Skeletal muscle satellite cell (primary cell): ENCODE measurements around the gene CNPY4.
"Not testable (repeated sequence)": the region's sequence is repeated elsewhere in the genome, so short reads cannot be mapped to it uniquely, and the experiment has no call there.

ENCODE experiments used
- H3K27me3 ChIP-seq: 2 replicates; pipeline ENCODE4 v1.7.0; 2013; ENCODE audit warnings: low read length; ENCODE audit not compliant: control insufficient read depth, insufficient read depth
- H3K36me3 ChIP-seq: 2 replicates; pipeline ENCODE4 v1.7.0; 2013; ENCODE audit warnings: mild to moderate bottlenecking, control low read depth, low read length; ENCODE audit not compliant: insufficient read depth
- H3K4me1 ChIP-seq: 2 replicates; pipeline ENCODE4 v1.7.0; 2013; ENCODE audit warnings: low read length; ENCODE audit not compliant: control insufficient read depth, insufficient read depth
- H3K4me2 ChIP-seq: 2 replicates; pipeline ENCODE4 v1.7.0; 2013; ENCODE audit warnings: mild to moderate bottlenecking, low read length
- H3K4me3 ChIP-seq: 2 replicates; pipeline ENCODE4 v1.7.0; 2013; ENCODE audit warnings: low read length
- H3K9ac ChIP-seq: 2 replicates; pipeline ENCODE4 v1.7.0; 2013; ENCODE audit warnings: mild to moderate bottlenecking, low read depth, low read length, moderate library complexity
- H3K9me3 ChIP-seq: replicated peaks from 2 replicates; pipeline ENCODE4 v1.7.0; 2013; ENCODE audit warnings: mild to moderate bottlenecking, control low read depth, low read length

Gene CNPY4

GRCh38 chr7:100124301-100125230 lies 5.1 kb downstream of the CNPY4 start:
- Histone ChIP-seq H3K9ac (no peak overlapping the region), H3K4me1 (peaks cover 18% of the 10 kb centered on the region), H3K4me3 (no peak overlapping the region), H3K4me2 (no peak overlapping the region), H3K27me3 (no peaks in the 10 kb centered on the region), H3K9me3 (no peaks in the 10 kb centered on the region), H3K36me3 (peaks cover 17% of the 10 kb centered on the region)

- peak overlapping the region; percentile 98 for H3K9ac ChIP-seq
- H3K4me3 ChIP-seq = peak overlapping the region; percentile 100
- no peaks in the 10 kb centered on the region for H3K27me3 ChIP-seq
- peak overlapping the region; percentile 99 for H3K4me2 ChIP-seq
- peaks cover 10% of the 10 kb centered on the region for H3K4me1 ChIP-seq
- H3K36me3 ChIP-seq = peaks cover 17% of the 10 kb centered on the region
- H3K9me3 ChIP-seq = no peaks in the 10 kb centered on the region
Measured at GRCh38 chr7:100126239-100126930, 7.0 kb downstream of the CNPY4 start.

DNA sequence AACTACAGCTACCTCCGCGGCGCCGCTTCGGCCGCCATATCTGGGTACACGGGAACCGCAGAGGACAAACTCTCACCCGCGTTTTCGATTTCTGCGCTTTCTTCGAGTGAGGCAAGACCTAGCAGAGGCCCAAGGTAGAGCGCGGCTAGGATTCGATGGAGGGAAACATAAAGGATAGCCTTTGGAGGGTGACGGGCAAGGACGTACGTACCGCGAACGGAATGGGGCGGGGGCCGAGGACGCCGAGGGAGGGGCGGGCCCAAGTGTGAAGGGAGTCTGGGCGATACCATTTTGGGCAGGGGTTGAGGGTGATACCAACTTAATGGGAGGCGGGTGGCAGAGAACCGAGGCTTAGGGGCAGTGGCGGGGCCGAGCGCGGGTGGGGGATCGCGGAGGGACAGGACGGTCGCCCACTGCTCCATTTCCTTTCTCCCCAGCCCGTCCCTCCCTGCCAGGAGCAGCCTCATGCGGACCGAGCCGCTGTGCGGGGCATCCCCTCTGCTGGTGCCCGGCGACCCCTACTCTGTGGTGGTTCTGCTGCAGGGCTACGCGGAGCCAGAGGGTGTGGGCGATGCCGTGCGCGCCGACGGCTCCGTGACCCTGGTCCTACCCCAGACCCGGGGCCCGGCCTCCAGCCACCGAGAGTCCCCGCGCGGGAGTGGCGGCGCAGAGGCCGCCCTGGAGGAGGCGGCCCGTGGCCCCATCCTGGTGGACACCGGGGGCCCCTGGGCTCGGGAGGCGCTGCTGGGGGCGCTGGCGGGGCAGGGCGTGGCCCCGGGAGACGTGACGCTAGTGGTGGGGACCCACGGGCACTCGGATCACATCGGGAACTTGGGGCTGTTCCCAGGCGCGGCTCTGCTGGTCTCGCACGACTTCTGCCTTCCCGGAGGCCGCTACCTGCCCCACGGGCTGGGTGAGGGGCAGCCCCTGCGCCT lies 7.8 kb downstream of the CNPY4 start, which contains the start of gene MBLAC1:
MBLAC1 (plus strand) TSS at position 37 of the 935 bp plus-strand sequence; CDS start at position 466, 429 bp downstream.
- Histone ChIP-seq H3K4me3 (peak within 1 kb of the TSS; percentile 100), H3K4me2 (peak within 1 kb of the TSS; percentile 99), H3K4me1 (peaks cover 10% of the 10 kb centered on the region), H3K9me3 (no peaks in the 10 kb centered on the region), H3K27me3 (no peaks in the 10 kb centered on the region), H3K9ac (peak within 1 kb of the TSS; percentile 98), H3K36me3 (peaks cover 14% of the 10 kb centered on the region)

GRCh38 chr7:100127866-100128636 lies 8.6 kb downstream of the CNPY4 start:
- Histone ChIP-seq H3K4me2 (peak overlapping the region; percentile 99), H3K9me3 (no peaks in the 10 kb centered on the region), H3K36me3 (peaks cover 8% of the 10 kb centered on the region), H3K9ac (peak overlapping the region; percentile 98), H3K4me3 (peak overlapping the region; percentile 100), H3K4me1 (peaks cover 10% of the 10 kb centered on the region), H3K27me3 (no peaks in the 10 kb centered on the region)

GRCh38 chr7:100128637-100128963 lies 9.2 kb downstream of the CNPY4 start:
- no peak overlapping the region for H3K4me3 ChIP-seq
- no peaks in the 10 kb centered on the region for H3K9me3 ChIP-seq
- peak overlapping the region; percentile 99 for H3K4me2 ChIP-seq
- peaks cover 8% of the 10 kb centered on the region for H3K36me3 ChIP-seq
- no peaks in the 10 kb centered on the region for H3K27me3 ChIP-seq
- H3K9ac ChIP-seq = no peak overlapping the region
- H3K4me1 ChIP-seq = peaks cover 10% of the 10 kb centered on the region

GRCh38 chr7:100130220-100130607 lies 10.8 kb downstream of the CNPY4 start:
- not testable (repeated sequence) for H3K4me3 ChIP-seq, H3K9me3 ChIP-seq, H3K36me3 ChIP-seq, H3K4me2 ChIP-seq, H3K9ac ChIP-seq, H3K27me3 ChIP-seq, H3K4me1 ChIP-seq

- H3K9ac ChIP-seq = no peak overlapping the region
- H3K27me3 ChIP-seq = peaks cover under 1% of the 10 kb centered on the region
- no peak overlapping the region for H3K4me3 ChIP-seq
- no peaks in the 10 kb centered on the region for H3K9me3 ChIP-seq
- H3K4me2 ChIP-seq = peak overlapping the region; percentile 73
- H3K4me1 ChIP-seq = peaks cover 10% of the 10 kb centered on the region
- H3K36me3 ChIP-seq = no peaks in the 10 kb centered on the region
Measured at GRCh38 chr7:100130608-100131453, 11.4 kb downstream of the CNPY4 start.

- no peak overlapping the region for H3K9ac ChIP-seq
- H3K27me3 ChIP-seq = peaks cover 3% of the 10 kb centered on the region
- H3K4me2 ChIP-seq = no peak overlapping the region
- peaks cover 7% of the 10 kb centered on the region for H3K4me1 ChIP-seq
- no peaks in the 10 kb centered on the region for H3K36me3 ChIP-seq
- H3K9me3 ChIP-seq = no peaks in the 10 kb centered on the region
- H3K4me3 ChIP-seq = no peak overlapping the region
Measured at GRCh38 chr7:100132126-100132525, 12.7 kb downstream of the CNPY4 start.

GRCh38 chr7:100132697-100133151 lies 13.3 kb downstream of the CNPY4 start:
- peaks cover 6% of the 10 kb centered on the region for H3K4me1 ChIP-seq
- H3K9me3 ChIP-seq = no peaks in the 10 kb centered on the region
- H3K27me3 ChIP-seq = peaks cover 3% of the 10 kb centered on the region
- H3K9ac ChIP-seq = no peak overlapping the region
- no peaks in the 10 kb centered on the region for H3K36me3 ChIP-seq
- H3K4me3 ChIP-seq = no peak overlapping the region
- H3K4me2 ChIP-seq = no peak overlapping the region
